Right lobe of liver (tissue), 6 donors: ENCODE measurements around the gene CDAN1. TPM values are rescaled to one million over a fixed set of nuclear protein-coding genes. Genes with fewer than 3 reads are reported as not detected.

ENCODE experiments used
- ATAC-seq, 4 donors: fragments of 200-7000 bp; cut with Tn5 transposase; one replicate each; pipeline ENCODE4 v1.9.1; 2020; ENCODE audit warnings: mild to moderate bottlenecking in 4 of 4, moderate library complexity in 4 of 4
- DNase-seq, 3 donors: peaks; one replicate each; pipeline ENCODE4 v3.0.0-alpha.2; 2020
- H3K27ac ChIP-seq, 3 donors: fragments of 200-600 bp; one replicate each; pipeline ENCODE4 v1.8.0; 2022
- H3K27me3 ChIP-seq, 2 donors: fragments of 200-600 bp; one replicate each; pipeline ENCODE4 v1.8.0; 2022
- H3K36me3 ChIP-seq, 4 donors: fragments of 200-600 bp; sonication (generic) in 1 of 4; one replicate each; pipeline versions ENCODE4 v1.5.1 to v1.8.0; 2017 to 2022; ENCODE audit warnings: control low read depth in 1 of 4
- H3K4me1 ChIP-seq, 4 donors: fragments of 200-600 bp; sonication (generic) in 1 of 4; one replicate each; pipeline versions ENCODE4 v1.5.1 to v1.8.0; 2017 to 2022; ENCODE audit warnings: control low read depth in 1 of 4
- H3K4me3 ChIP-seq, 3 donors: fragments of 200-600 bp; one replicate each; pipeline ENCODE4 v1.8.0; 2022
- H3K9me3 ChIP-seq, 4 donors: fragments of 200-600 bp; sonication (generic) in 1 of 4; one replicate each; pipeline versions ENCODE4 v1.5.1 to v1.8.0; 2017 to 2022; ENCODE audit warnings: control low read depth in 1 of 4
- POLR2A ChIP-seq: fragments of 450-650 bp; IDR thresholded peaks from one replicate; pipeline ENCODE4 v1.6.1; 2017; ENCODE audit warnings: antibody characterized with exemption, mild to moderate bottlenecking
- WGBS: methylation state at CpG from one replicate; pipeline ENCODE4 v1.1.6; 2018; ENCODE audit warnings: low coverage, low lambda C conversion rate; ENCODE audit not compliant: insufficient coverage; ENCODE audit errors: missing lambda C conversion rate; 5-methylcytosine and 5-hydroxymethylcytosine counted together
- intact Hi-C, 2 donors: fragments of 100-400 bp; cut with DNase I; formaldehyde crosslinking; loops; one replicate each; pipeline versions ENCODE4 v1.11.2 to v1.14.1; 2022
- total RNA-seq, 6 experiments: library from RNA; depleted of rRNA in 2 of 6; stranded (reverse); fragments of >200 nt in 2 of 6; fragmentation: NEBNext Ultra II Directional in 3 of 6; extraction: Animal tissue kit (Norgen Biotek cat#: 25700) in 3 of 6; gene quantifications; one replicate each; pipeline versions ENCODE4 v1.1.0 to v1.2.4, GENCODE V29; 2016 to 2023
- TF ChIP-seq, protein P1 (sequence below), 4 donors: fragments of 200-600 bp in 3 of 4; fragments of 450-650 bp in 1 of 4; IDR thresholded peaks; one replicate each; pipeline versions ENCODE4 v1.5.1 to v1.8.0; 2016 to 2022; ENCODE audit warnings: antibody characterized with exemption in 4 of 4, mild to moderate bottlenecking in 2 of 4
- donor health status: DM: no; HTN: yes; CAD: no.
- donor health status: DM: no; HTN: no; CAD: no.
- donor health status: DM: no; HTN: no; CAD: no.
- donor health status: DM: no; HTN: yes; CAD: no.
- donor health status: DM: no; HTN: yes; CAD: no.

Gene CDAN1
- total RNA-seq, 6 experiments from 2014 or later: 5.0 to 8.2 (median 6.3) TPM

DNA sequence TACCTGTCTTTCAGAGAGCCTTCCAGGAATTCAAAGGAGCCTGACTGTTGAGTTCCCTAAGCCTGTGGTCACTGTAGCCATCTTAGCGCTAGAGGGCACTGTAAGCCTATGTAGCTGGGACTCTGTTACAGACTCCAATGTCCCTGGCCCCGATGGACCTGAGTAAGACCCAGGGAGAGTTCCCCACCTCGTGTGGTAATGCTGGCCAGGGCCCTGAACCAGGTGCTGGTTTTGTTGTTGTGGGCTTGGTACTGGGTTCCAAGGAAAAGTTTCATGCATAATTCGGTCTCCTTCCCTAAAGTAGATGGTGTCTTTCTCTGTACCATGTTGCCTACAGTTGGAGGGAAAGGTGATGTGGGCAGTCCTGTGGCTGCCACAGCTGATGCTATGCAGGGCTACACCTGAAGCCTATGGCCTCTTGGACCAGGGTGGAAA, 32.4 kb downstream of the CDAN1 start:
- H3K36me3 ChIP-seq: no peaks in the 10 kb centered on the region
- H3K4me1 ChIP-seq: no peaks in the 10 kb centered on the region
- WGBS: 19% methylated on average over 4 of the region's 4 CpGs
- H3K9me3 ChIP-seq: no peaks in the 10 kb centered on the region
- intact Hi-C loops: loop anchor here in 1 of 2 donors (10.0 kb wide), 1 partner anchor 220 kb away; the partner anchor contains the start of gene TTBK2
- no peak overlapping the region for H3K27ac ChIP-seq
- H3K27me3 ChIP-seq: no peaks in the 10 kb centered on the region
- H3K4me3 ChIP-seq: no peak overlapping the region
- DNase-seq (peak in 2 of 3 donors; percentile 56 to 71), ATAC-seq (peak; percentile 97 to 100 (median 99))
- TF ChIP-seq, protein P1, sequence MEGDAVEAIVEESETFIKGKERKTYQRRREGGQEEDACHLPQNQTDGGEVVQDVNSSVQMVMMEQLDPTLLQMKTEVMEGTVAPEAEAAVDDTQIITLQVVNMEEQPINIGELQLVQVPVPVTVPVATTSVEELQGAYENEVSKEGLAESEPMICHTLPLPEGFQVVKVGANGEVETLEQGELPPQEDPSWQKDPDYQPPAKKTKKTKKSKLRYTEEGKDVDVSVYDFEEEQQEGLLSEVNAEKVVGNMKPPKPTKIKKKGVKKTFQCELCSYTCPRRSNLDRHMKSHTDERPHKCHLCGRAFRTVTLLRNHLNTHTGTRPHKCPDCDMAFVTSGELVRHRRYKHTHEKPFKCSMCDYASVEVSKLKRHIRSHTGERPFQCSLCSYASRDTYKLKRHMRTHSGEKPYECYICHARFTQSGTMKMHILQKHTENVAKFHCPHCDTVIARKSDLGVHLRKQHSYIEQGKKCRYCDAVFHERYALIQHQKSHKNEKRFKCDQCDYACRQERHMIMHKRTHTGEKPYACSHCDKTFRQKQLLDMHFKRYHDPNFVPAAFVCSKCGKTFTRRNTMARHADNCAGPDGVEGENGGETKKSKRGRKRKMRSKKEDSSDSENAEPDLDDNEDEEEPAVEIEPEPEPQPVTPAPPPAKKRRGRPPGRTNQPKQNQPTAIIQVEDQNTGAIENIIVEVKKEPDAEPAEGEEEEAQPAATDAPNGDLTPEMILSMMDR (IDR thresholded peaks at IDR 0.05): peak; percentile 85 to 92 (median 88)
- no peak for TF ChIP-seq POLR2A

DNA sequence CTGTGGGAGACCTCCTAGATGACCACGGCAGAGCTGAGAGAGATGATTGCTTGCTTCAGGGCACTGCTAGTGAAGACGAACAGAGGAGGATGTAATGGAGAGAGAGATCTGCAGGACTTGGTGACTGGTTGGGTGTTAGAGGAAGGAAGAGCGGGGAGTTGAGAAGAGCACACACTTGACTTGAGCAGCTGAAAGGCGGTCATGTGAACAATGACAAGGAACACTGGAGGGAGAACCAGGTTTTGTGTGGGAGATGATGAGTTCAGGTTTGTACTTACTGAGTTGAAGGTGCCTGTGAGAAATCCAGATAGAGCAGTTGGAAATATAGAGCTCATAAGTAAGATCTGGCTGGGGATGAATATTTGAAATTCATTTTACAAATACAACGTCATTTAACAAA, 40.3 kb downstream of the CDAN1 start:
- no peaks in the 10 kb centered on the region for H3K36me3 ChIP-seq
- no peak overlapping the region for H3K4me3 ChIP-seq
- H3K9me3 ChIP-seq: no peaks in the 10 kb centered on the region
- H3K4me1 ChIP-seq: no peaks in the 10 kb centered on the region
- no peaks in the 10 kb centered on the region for H3K27me3 ChIP-seq
- intact Hi-C loops: loop anchor here in 1 of 2 donors (10.0 kb wide), 1 partner anchor 228 kb away; the partner anchor contains the start of gene TTBK2
- H3K27ac ChIP-seq: no peak overlapping the region
- ATAC-seq (no peak), DNase-seq (no peak)
- WGBS: 87% methylated on average over 4 of the region's 5 CpGs
- TF ChIP-seq POLR2A: no peak
- TF ChIP-seq, protein P1 (IDR thresholded peaks at IDR 0.05): no peak

DNA sequence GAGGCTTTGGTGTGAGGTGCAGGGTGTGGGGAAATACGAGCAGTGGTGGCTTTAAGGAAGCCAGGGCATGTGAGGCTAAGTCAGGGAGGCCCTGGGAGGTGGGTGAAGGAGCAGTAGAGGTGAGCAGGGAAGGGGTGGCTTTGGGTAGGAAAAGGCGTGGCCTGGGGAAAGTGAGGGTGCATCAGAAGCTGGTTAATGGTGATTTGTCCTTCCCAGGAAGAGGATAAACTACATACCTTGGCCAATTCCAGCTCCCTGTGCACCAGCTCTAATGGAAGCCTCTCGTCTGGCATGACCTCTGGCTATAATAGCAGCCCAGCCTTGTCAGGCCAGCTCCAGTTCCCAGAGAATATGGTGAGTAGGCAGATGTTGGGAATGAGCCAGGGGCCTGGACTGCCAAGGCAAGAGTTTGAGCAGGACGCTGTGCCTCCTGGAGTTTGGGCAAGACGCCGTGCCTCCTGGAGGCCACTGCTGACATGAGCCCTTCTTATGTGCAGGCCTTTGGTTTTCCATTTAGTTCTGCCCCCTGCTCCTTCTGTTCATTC, 41.3 kb downstream of the CDAN1 start:
- no peak for TF ChIP-seq POLR2A
- TF ChIP-seq, protein P1 (IDR thresholded peaks at IDR 0.05): no peak
- Histone ChIP-seq H3K27ac (no peak overlapping the region), H3K4me3 (no peak overlapping the region), H3K36me3 (no peaks in the 10 kb centered on the region), H3K27me3 (no peaks in the 10 kb centered on the region), H3K4me1 (no peaks in the 10 kb centered on the region), H3K9me3 (no peaks in the 10 kb centered on the region)
- DNase-seq: no peak
- 84% methylated on average over 3 of the region's 6 CpGs for WGBS
- intact Hi-C loops: loop anchor here in 1 of 2 donors (10.0 kb wide), 1 partner anchor 229 kb away; the partner anchor contains the start of gene TTBK2
- ATAC-seq: no peak

DNA sequence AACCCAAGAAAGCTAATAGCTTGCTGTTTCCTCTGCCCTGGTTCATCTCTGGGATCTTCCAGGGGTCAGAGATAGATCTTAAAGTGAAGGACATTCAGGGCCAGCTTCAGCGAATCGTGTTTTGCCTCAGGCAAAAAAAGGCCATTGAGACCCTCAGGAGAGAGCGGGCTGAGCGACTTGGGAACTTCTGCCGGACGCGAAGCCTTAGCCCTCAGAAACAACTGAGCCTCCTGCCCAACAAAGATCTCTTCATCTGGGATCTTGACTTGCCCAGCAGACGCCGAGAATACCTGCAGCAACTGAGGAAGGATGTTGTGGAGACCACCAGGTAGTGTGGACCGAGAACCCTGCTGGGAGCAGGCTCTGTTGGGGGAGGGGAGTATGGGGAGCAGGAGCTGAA, 42.5 kb downstream of the CDAN1 start:
- H3K4me3 ChIP-seq: no peak overlapping the region
- no peak for ATAC-seq
- TF ChIP-seq, protein P1 (IDR thresholded peaks at IDR 0.05): no peak
- no peak for TF ChIP-seq POLR2A
- no peaks in the 10 kb centered on the region for H3K9me3 ChIP-seq
- no peaks in the 10 kb centered on the region for H3K36me3 ChIP-seq
- no peak for DNase-seq
- intact Hi-C loops: loop anchor here in 1 of 2 donors (10.0 kb wide), 1 partner anchor 230 kb away; the partner anchor contains the start of gene TTBK2
- H3K27me3 ChIP-seq: no peaks in the 10 kb centered on the region
- H3K27ac ChIP-seq: no peak overlapping the region
- H3K4me1 ChIP-seq: no peaks in the 10 kb centered on the region
- 88% methylated on average over 6 of the region's 10 CpGs for WGBS
